Occipital lobe (tissue), 2 donors: ENCODE results near the gene ARFGEF3. TPM values are rescaled to one million over a fixed set of nuclear protein-coding genes. Genes with fewer than 3 reads are reported as not detected.
"Not testable (repeated sequence)": the region's sequence is repeated elsewhere in the genome, so short reads cannot be mapped to it uniquely, and the experiment has no call there.

Source experiments
- DNase-seq: peaks from one replicate; lab custom pipeline; 2025; lab: John Stamatoyannopoulos, UW
- total RNA-seq: library from RNA; depleted of rRNA; stranded (reverse); fragments of >200 nt; gene quantifications from one replicate; pipeline ENCODE4 v1.2.3, GENCODE V29; 2014

ARFGEF3 gene
- total RNA-seq, 1 donor from 2014 or later = 65.7 TPM

DNA sequence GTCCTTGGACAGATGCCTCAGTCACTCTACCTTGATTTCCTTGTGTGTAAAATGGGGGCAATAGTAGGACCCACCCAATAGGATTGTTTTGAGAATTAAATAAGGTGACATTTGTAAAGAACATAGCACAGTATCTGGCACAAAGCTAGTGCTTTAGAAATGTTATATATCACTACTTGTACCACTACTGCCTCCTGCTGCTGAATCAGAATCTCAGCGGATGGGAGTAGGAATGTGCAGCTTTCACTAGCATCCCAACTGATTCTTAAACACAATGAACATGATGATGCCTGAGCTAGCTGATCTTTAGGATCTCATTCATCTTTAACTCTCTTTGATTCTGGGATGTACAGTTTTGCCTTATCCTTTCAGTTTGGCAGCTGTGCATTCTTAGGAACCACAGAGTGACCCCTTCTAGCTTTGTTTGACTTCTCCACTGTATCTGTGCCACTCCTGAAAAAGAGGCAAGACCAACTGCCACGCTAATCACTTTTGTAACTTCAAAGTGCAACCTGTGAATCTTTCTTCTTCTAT lies 49.4 kb downstream of the ARFGEF3 start:
- DNase-seq = no peak

DNA sequence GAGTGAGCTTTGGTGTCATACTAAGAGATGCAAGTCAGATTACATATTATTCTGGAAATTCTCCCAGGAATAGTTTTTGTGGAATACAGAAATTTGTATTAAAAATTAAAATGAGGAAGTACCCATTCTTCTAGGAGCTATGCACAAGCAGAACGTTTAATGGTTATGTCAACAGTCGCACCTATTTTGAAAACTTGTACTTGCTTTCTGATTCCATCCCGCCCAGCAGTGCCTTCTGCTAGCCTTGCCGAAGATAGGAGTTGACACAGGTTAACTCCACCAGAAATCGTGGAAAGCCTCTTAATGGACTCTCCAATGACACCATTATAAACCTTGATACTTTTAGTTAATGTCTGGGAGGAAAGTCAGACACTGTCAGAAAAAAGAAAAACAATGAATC lies 49.9 kb downstream of the ARFGEF3 start:
- DNase-seq = no peak

GRCh38 chr6:138212530-138212929 lies 50.8 kb downstream of the ARFGEF3 start:
- DNase-seq = not testable (repeated sequence)

DNA sequence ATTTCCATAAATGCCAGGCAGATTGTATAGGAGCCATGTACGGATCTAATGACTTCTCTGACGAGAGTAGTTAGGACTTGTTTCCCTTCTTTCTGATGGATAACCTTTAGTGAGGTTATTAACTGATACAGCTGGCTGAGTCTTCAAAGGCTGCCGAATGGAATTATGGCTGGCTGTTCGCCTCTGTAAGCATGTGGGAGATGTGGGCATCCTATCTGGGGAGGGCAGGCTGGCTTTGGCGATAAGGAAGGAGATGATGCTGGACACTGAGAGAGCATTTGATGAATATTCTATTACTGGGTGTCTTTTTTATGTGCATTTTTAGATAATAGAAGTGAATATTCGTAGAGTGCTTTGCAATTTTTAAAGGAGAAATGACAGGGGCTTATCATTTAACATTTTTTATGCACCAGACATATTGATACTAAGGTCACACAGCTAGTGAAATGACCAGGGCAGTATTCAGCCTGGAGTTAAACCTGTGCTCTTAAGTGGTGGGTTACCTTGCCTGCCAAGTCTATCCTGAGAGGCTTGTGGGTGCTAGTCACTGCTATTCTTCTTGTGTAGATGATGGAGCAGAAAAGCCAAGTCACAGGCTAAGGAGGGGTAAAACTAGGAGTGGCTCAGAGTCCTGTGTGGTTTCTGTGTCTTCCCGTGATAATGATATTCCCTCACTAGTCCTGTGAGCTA lies 53.5 kb downstream of the ARFGEF3 start:
- DNase-seq = no peak

- no peak for DNase-seq
These were observed 56.7 kb downstream of the ARFGEF3 start, which contains the start of gene PBOV1 for GRCh38 chr6:138218449-138218848. Gene PBOV1, minus strand, starts transcription at chr6:138218491. Its CDS starts 96 bp downstream, at chr6:138218395.

DNA sequence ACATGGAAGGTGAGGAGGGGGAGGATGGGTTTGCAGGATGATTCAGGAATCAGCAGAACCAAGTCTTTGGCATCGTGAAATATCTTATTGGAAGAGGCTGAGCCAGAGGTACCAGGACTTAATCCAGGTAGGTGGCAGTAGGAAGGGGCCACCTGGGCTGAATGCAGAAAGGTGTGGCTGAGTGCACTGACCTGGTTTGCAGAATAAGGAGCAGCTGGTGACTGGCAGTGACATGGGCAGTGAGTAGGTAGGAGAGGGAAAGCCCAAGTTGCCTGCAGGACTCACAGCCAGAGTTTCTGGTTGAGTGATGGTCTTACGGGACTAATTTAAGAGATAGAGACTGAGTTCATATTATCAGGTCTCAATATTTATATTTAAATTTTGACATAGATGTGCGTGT lies 57.7 kb downstream of the ARFGEF3 start:
- no peak for DNase-seq

DNA sequence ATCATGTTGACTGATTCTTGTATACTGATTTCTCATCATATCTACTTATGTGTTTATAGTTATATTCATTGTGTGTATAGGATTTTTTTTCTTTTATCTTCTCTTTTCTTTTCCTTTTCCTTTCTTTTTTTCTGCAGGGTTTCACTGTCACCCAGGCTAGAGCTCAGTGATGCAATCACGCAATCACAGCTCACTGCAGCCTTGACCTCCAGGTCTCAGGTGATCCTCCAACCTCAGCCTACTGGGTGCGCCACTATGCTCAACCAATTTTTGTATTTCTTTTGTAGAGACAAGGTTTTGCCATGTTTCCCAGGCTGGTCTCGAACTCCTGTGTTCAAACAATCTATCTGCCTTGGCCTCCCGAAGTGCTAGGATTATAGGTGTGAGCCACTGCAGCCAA lies 58.2 kb downstream of the ARFGEF3 start:
- no peak for DNase-seq

GRCh38 chr6:138222901-138223546 lies 61.3 kb downstream of the ARFGEF3 start:
- no peak for DNase-seq

GRCh38 chr6:138225953-138226352 lies 64.2 kb downstream of the ARFGEF3 start:
- DNase-seq = no peak

- DNase-seq = no peak
These were observed 65.1 kb downstream of the ARFGEF3 start for GRCh38 chr6:138226700-138227315.

GRCh38 chr6:138227316-138227781 lies 65.6 kb downstream of the ARFGEF3 start:
- DNase-seq = no peak

DNA sequence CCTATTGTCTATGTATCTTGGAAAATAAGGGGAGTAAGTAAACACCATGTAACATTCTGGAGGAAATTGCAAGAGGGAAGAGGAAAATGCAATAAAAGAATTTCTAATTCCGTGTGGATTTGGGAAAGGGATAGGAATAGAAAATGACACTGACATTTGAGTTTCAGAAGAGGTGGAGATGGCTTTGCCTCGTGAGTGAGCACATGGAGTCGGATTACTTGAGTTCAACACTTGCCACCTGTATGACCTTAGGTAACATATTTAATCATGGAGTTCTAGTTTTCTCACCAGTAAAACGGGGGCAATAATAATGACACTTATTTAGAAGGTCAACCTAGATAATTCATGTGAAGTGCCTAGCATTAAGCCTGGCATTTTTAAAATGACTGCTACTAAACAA lies 67.3 kb downstream of the ARFGEF3 start:
- no peak for DNase-seq

DNA sequence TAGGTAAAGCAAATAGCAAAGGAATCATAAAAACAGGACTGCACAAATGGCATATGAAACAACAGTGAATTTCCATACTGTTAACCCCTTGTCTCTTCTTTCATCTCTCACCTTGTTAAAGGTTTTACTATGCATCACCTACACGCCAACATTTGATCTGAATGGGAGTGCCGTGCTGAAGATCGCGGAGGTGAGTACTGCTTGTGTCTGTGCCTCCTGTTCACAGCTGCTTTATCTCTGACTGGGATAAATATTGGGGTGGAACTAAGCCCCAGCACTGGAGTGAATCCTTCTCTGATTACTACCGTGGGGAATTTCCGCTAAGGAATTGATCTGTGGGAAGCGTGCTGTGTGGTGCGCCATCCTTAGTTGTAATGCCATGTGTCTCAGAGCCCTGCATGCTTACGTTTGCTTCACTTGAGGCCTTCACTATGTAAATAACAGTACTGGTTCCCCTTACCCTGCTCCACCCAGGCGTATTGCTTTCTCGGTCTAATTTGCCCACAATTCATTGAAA lies 68.0 kb downstream of the ARFGEF3 start:
- DNase-seq = no peak

DNA sequence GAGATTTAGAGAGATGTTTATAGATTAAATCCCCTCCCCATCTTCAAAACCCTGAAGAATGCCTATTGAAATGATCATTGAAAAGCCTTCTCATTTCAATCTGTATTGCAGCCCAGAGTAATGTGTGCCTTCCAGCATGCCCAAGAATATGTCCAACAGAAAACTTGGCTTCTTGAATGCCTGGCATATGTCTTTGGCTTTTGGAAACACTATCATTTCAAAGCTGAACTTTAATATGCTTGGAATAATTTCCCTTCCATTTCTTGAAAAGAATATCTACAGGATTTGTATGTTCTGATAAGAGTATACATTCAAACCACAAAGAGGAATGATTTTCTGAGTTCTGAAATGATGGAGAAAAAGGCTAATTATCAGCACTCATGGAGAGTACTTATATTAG lies 68.5 kb downstream of the ARFGEF3 start:
- DNase-seq = no peak

DNA sequence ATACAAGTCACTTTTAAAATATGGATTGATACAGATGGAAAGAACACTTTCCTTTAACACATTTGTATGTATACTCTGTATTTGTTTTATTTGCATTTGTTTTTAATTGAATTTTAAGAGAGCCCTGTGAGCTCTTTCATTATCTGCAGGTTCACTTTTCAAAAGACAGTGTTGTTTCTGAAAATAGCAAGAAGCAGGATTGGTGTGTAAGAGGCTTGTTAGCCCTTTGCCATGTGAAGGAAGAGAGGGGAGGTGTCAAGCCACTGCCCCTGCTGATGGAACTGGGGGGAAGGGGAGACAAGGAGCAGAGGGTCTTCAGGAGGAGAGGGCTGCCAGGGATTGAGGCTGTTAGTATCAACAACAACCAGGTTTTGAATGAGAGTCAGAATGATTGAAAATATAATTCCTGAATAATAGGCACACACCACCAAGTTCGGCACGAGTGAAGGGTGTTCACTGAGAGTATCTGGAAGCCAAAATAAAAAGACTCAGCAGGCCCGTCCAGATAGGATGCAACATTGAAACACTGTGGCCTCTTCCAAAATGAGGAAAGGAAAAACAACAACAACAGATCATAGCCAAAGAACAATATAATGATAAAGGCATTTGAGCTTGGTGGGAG lies 69.1 kb downstream of the ARFGEF3 start:
- no peak for DNase-seq

GRCh38 chr6:138231381-138231886 lies 69.7 kb downstream of the ARFGEF3 start:
- DNase-seq = no peak

DNA sequence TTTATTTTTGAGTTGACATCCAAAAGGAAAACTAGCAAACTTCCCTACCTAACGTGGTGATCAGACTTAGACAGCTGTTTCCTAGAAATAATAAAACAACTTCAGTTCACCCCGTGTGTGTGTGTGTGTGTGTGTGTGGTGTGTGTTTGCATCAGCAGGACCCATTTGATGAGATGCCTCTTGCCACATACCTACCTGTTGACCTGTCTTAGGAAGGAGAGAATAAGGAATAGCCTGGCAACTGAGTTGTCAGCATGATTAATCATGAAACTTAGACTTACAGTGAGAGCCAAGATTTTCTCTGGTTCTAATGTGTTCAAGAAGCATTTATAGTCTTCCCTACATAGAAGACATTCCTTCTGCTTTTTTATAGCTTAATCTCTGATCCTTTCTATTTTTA lies 72.6 kb downstream of the ARFGEF3 start:
- DNase-seq = no peak

DNA sequence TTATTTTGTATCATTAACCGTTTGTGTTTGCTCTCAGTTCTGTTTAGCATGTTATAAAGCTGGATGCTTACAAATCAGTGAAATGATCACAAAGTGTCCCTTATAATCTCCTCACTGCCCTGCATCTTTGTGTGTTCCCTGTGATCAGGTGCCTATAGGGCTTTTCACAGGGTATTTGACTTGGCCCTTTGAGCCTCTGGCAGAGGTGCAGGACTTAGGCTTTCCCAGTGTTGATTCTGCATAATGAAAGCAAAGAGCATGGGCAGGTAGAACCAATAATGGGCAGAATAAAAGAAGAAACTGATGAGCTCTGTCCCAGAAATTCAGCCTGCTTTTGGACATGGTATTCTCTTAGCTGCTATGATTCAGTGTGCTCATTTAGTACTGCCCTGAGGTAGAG lies 73.5 kb downstream of the ARFGEF3 start:
- DNase-seq = no peak

- DNase-seq = no peak
These were observed 74.0 kb downstream of the ARFGEF3 start for GRCh38 chr6:138235693-138236092.

- no peak for DNase-seq
These were observed 75.7 kb downstream of the ARFGEF3 start for GRCh38 chr6:138237463-138237862.

DNA sequence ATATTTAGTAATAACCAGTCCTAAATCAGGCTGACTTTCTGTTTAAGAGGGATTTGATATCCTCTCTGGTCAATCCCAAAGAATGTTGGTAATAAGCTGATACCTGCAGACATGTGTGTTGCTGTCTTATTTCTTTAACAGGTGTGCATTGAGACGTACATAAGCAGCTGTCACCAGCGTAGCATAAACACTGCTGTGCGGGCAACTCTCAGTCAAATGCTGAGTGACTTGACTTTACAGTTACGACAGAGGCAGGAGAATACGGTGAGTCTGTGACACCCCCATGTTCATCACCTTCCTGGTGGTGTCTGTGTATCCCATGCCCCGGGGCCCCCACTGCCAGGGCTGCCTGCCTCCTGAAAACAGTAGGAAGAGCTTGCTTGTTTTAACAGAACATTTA lies 76.6 kb downstream of the ARFGEF3 start:
- DNase-seq = no peak

DNA sequence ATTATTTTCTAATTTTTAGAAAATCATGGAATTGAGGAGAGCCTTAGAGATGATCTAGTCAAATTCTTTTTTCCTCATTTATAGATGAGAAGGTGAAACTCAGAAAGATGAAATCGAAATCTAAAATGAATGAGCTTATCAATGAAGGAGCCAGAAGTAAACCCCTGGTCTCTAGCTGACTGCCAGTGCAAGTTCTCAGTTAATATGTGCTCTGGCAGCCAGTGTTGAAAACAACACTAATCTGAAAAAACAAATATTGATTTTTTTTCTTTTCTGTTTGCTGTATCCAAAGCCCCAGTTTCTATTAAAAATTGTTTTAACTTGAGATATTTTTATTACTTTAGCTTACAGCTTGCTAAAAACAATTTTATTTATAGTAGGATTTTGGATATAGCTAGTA lies 78.0 kb downstream of the ARFGEF3 start:
- no peak for DNase-seq
